Ovary (tissue), 3 donors: ENCODE results near the gene PHACTR1.

Experiments used
- CTCF ChIP-seq, 3 donors: fragments of 450-650 bp in 2 of 3; fragments of 200-600 bp in 1 of 3; IDR thresholded peaks; one replicate each; pipeline versions ENCODE4 v1.5.1 to v1.8.0; 2016 to 2022; ENCODE audit warnings: antibody characterized with exemption in 3 of 3, mild to moderate bottlenecking in 1 of 3
- EP300 ChIP-seq: sonication (generic); formaldehyde crosslinking; IDR thresholded peaks from one replicate; pipeline ENCODE4 v1.6.1; 2017; ENCODE audit warnings: antibody characterized with exemption
- donor health status: DM: no; HTN: no; CAD: no.

GRCh38 chr6:12893036-12893435, 176.5 kb downstream of the PHACTR1 start:
- no peak for TF ChIP-seq EP300
- TF ChIP-seq CTCF (IDR thresholded peaks at IDR 0.05) = no peak
